HFF-Myc (cell line): ENCODE results near the gene RGS12.

Source experiments
- DNase-seq: peaks from one replicate; pipeline ENCODE4 v3.0.0-alpha.2; 2011; ENCODE audit warnings: low read depth; ENCODE audit errors: extremely low read depth
- H3K4me3 ChIP-seq: replicated peaks from 2 replicates; pipeline ENCODE4 v1.5.1; 2011; ENCODE audit warnings: low read depth, mild to moderate bottlenecking, control low read depth, low read length
- CTCF ChIP-seq: IDR thresholded peaks from 2 replicates; pipeline ENCODE4 v1.5.1; 2012; ENCODE audit warnings: mild to moderate bottlenecking, low read depth, low read length, control low read depth; ENCODE audit errors: missing control alignments

The RGS12 gene

GRCh38 chr4:3247399-3248177 lies 45.2 kb upstream of the RGS12 start:
- DNase-seq: no peak
- TF ChIP-seq CTCF: no peak
- no peak overlapping the region for H3K4me3 ChIP-seq

- H3K4me3 ChIP-seq: no peak overlapping the region
- no peak for TF ChIP-seq CTCF
- no peak for DNase-seq
Observed at GRCh38 chr4:3248178-3248480, 44.7 kb upstream of the RGS12 start.

GRCh38 chr4:3248811-3249661 lies 43.8 kb upstream of the RGS12 start, which contains the start of gene MSANTD1:
TSS of gene MSANTD1 (plus strand) at chr4:3249159. CDS start at chr4:3249223, 64 bp downstream.
- TF ChIP-seq CTCF: no peak
- no peak within 1 kb of the TSS for H3K4me3 ChIP-seq
- peak; percentile 39 for DNase-seq

GRCh38 chr4:3249711-3250437 lies 42.9 kb upstream of the RGS12 start:
- no peak for TF ChIP-seq CTCF
- H3K4me3 ChIP-seq: no peak overlapping the region
- no peak for DNase-seq

GRCh38 chr4:3250438-3250955 lies 42.3 kb upstream of the RGS12 start:
- H3K4me3 ChIP-seq: no peak overlapping the region
- TF ChIP-seq CTCF: no peak
- DNase-seq: no peak

GRCh38 chr4:3250956-3251690 lies 41.7 kb upstream of the RGS12 start:
- DNase-seq: no peak
- no peak for TF ChIP-seq CTCF
- H3K4me3 ChIP-seq: no peak overlapping the region
